ENCODE data around the gene LRRN4CL. TPM values are rescaled to one million over a fixed set of nuclear protein-coding genes. Genes with fewer than 3 reads are reported as not detected.
"Not testable (repeated sequence)": the region's sequence is repeated elsewhere in the genome, so short reads cannot be mapped to it uniquely, and the experiment has no call there.

The LRRN4CL gene
- total RNA-seq, 1 donor from 2014 or later: under 0.01 TPM

DNA sequence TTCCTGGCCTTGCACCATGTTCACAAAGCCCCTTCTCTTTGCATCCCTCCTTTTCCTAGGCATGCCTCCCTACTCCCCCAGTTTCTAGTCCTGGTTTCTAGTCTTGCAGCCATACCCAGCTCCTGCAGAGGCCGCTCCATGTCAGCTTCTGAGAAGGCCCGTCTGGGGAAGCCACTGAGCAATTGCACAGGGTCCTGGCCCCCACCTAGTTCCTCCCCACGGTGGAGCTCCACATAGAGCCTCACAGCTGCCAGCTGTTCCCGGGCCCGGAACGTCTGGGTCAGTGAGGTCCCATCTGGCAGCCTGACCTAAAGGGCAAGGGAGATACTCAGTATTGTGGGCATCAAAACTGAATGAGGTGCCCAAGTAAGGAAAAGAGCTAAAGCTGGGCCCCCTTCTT is 12.6 kb downstream of the LRRN4CL start:
- DNase-seq (ENCODE audit: low read depth, low spot score): no peak

GRCh38 chr11:62675415-62675814 is 13.9 kb downstream of the LRRN4CL start:
- DNase-seq (ENCODE audit: low read depth, low spot score): not testable (repeated sequence)

DNA sequence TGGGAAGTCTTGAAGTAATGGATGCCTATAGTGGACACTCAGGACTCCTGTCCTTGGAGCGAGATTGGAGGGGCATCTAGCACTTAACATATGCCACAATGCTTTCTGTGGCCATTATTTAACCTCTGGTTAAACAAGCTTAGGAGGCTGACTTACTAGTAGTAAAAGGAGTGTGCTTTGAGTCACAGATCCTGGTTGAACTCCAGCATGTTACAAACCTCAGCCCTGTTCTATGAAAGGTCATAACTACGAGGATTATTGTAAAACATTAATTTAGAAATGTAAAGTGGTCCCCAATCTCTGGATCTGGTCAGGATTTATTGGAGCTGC is 16.2 kb downstream of the LRRN4CL start:
- DNase-seq (ENCODE audit: low read depth, low spot score): no peak

- peak; percentile 57 for DNase-seq (ENCODE audit: low read depth, low spot score)
Measured at GRCh38 chr11:62671608-62672389, 17.5 kb downstream of the LRRN4CL start, which contains the start of the genes LBHD1 and UQCC3. Gene LBHD1 (minus strand): TSS chr11:62672267. CDS start chr11:62670031, 2,236 bp downstream. Gene UQCC3 (plus strand): TSS chr11:62671673. CDS start chr11:62671746, 73 bp downstream.

DNA sequence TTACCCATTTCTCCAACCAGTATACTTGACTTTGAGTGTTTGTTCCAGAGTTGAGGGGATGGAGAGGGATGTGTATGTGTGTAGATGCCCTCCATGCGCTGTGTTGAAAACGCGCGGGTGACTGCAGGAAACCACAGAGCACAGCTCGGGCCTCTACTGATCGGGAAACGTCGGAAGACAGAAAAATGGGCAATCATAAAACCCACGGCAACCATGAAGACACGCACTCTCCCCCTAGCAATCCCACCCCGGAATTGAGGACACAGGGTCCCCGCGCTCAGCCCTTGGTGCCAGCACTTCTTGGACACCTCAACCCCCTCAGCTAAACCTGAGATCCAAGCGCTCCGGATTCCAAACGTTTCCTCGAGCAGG is 18.1 kb downstream of the LRRN4CL start:
- DNase-seq (ENCODE audit: low read depth, low spot score): no peak

DNA sequence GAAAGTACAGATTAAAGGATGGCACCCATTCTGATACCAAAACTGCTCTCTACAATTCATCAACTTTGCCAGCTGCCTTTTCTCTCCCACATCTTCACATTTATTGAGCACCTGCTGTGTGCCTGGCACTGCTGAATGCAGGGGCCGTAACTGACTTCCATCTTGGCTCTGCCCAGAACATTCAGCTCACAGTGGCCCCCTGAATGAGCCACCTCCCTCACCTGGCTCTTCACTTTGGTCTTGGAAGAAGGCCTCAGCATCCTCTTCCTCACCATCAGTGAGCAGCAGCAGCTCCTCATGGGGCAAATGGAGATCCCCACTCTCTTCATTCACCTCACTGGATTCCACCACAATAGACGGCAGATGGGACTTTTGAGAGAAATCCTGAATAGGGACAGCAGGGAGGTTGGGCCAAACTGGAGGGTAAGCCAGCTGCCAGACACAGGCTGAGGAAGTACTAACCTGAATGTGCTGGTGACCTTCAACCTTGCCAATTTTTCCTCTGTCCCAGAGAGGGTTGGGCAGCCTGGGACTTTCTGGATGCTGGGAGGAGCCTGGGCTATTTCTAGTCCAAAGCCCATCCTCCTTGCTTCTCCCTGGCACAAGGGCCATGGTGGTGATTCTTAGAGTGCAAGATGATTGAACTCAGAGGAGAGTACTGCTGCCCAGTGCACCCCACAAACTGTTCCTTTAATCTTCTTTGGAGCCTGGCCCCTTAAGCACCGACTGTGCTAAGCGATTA is 19.7 kb downstream of the LRRN4CL start:
- no peak for DNase-seq (ENCODE audit: low read depth, low spot score)

DNA sequence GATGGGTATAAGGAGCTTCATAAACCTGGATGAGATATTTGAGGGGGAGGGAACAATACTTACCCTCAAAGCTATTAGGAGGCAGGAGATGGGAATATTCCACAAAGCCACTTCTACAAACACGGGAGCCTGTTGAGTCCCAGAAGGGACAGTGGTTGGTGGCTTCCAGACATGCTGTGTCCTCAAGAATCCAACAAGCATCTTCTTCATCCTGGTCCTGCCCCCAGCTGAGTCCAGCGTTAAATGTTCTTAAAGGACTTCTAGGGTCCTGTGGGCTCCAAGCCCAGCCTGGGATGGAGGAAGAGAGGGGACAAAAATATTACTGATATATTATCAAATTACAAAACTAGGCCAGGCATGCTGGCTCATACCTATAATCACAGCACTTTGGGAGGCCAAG is 21.9 kb downstream of the LRRN4CL start:
- no peak for DNase-seq (ENCODE audit: low read depth, low spot score)

GRCh38 chr11:62666259-62666926 is 22.9 kb downstream of the LRRN4CL start:
- no peak for DNase-seq (ENCODE audit: low read depth, low spot score)

GRCh38 chr11:62665599-62666258 is 23.6 kb downstream of the LRRN4CL start:
- DNase-seq (ENCODE audit: low read depth, low spot score): peak; percentile 30

GRCh38 chr11:62665075-62665598 is 24.2 kb downstream of the LRRN4CL start, which contains the start of the genes C11orf98 and CSKMT:
Gene C11orf98 (minus strand): TSS chr11:62665210. CDS start chr11:62665169, 41 bp downstream.
Gene CSKMT (plus strand): TSS chr11:62665312. CDS start chr11:62665880, 568 bp downstream.
- peak; percentile 71 for DNase-seq (ENCODE audit: low read depth, low spot score)

DNA sequence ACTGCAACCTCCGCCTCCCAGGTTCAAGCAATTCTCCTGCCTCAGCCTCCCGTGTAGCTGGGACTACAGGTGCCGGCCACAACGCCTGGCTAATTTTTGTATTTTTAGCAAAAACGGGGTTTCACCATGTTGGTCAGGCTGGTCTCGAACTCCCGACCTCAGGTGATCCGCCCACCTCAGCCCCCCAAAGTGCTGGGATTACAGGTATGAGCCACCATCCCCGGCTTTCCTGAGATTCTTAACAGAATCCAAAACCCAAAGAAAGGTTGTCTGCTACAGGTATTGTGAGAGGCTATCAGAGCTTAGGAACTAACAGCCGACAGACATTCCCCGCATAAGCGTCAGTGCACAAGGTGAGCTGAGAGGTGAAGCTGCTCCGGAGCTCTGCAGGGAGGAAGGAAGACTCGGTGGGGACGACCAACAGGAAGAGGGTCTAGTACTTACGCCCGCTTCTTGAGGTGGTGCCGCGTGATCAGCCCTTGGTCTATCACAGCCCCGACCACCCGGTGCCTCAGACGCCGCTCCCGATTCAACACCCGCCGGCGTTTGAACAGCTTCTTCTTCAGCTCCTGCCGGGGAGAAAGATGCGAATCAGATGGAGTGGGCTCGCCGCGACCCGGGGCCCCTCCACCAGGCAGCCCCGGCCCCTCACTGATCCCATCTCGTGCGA is 24.8 kb downstream of the LRRN4CL start:
- DNase-seq (ENCODE audit: low read depth, low spot score): no peak

GRCh38 chr11:62656796-62657429 is 32.4 kb downstream of the LRRN4CL start:
- DNase-seq (ENCODE audit: low read depth, low spot score): no peak

- DNase-seq (ENCODE audit: low read depth, low spot score): no peak
Measured at GRCh38 chr11:62654297-62654696, 35.0 kb downstream of the LRRN4CL start.

GRCh38 chr11:62652161-62653006 is 36.9 kb downstream of the LRRN4CL start:
- DNase-seq (ENCODE audit: low read depth, low spot score): no peak

GRCh38 chr11:62650283-62650682 is 39.0 kb downstream of the LRRN4CL start:
- DNase-seq (ENCODE audit: low read depth, low spot score): not testable (repeated sequence)

DNA sequence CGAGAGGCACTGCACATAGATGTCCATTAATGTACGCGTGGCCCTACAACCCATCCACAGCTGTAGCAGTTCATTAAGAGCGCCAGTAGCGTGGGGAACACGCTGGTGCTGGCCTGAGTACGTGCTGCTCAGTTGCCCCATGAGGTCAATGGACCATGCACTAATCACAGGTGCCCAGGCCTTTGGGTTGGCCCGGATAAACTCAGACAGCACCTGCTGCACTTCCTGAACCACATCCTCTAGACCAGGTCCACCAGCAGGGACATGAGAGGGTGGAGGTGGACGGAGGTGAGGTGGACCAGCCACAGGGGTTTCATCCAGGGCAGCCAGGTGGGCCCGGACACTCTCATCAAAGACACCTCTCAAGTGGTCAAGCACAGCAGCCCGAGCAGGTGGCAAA is 39.8 kb downstream of the LRRN4CL start:
- no peak for DNase-seq (ENCODE audit: low read depth, low spot score)

GRCh38 chr11:62648967-62649364 is 40.4 kb downstream of the LRRN4CL start:
- no peak for DNase-seq (ENCODE audit: low read depth, low spot score)

GRCh38 chr11:62648185-62648966 is 41.0 kb downstream of the LRRN4CL start:
- DNase-seq (ENCODE audit: low read depth, low spot score): no peak
